GM12878 (cell line): Measurements from ENCODE around the gene PFN3. TPM values are rescaled to one million over a fixed set of nuclear protein-coding genes. Genes with fewer than 3 reads are reported as not detected.

Source experiments
- ATAC-seq: fragments of 200-7000 bp; cut with Tn5 transposase; 3 replicates; pipeline ENCODE4 v1.9.1; 2020; ENCODE audit warnings: mild to moderate bottlenecking, moderate library complexity
- BruUV-seq: library from RNA; stranded (reverse); fragments of 400-500 nt; replicated peaks from 2 replicates; lab custom pipeline; 2021; lab: Mats Ljungman, UMichigan
- CTCF ChIA-PET: fragments of 300-600 bp; sonication (Branson Sonifier 250); formaldehyde crosslinking; extraction: SDS; loops from one replicate; lab custom pipeline; 2021; ENCODE audit warnings: inconsistent platforms; lab: Yijun Ruan, JAX
- POLR2A ChIA-PET: fragments of 350-600 bp; formaldehyde crosslinking; extraction: SDS; loops from one replicate; lab custom pipeline; 2021; ENCODE audit warnings: inconsistent platforms; lab: Charles Lee
- RAD21 ChIA-PET: fragments of 300-600 bp; sonication (Branson Sonifier 250); formaldehyde crosslinking; loops from one replicate; lab custom pipeline; 2023; ENCODE audit warnings: antibody characterized with exemption; ENCODE audit not compliant: unreplicated experiment; lab: Charles Lee
- SMC1A ChIA-PET: fragments of 300-600 bp; sonication (Branson Sonifier 250); formaldehyde crosslinking; loops from one replicate; lab custom pipeline; 2023; ENCODE audit not compliant: unreplicated experiment, uncharacterized antibody; lab: Charles Lee
- DNase-seq: peaks from one replicate; pipeline ENCODE4 v3.0.0-alpha.2; 2011; ENCODE audit warnings: low read depth, low spot score
- FAIRE-seq: peaks from 3 replicates; lab custom pipeline; 2011; peaks lifted over from hg19 to GRCh38; lab: Jason Lieb, UNC
- H2AFZ ChIP-seq: 2 replicates; pipeline ENCODE4 v1.6.0; 2011; ENCODE audit warnings: low read depth, low read length, control low read depth; ENCODE audit not compliant: control insufficient read depth
- H3K27ac ChIP-seq: 2 replicates; pipeline ENCODE4 v1.5.1; 2011; ENCODE audit warnings: control low read depth; ENCODE audit not compliant: control insufficient read depth, insufficient read depth
- H3K27me3 ChIP-seq, 2 experiments: replicated peaks in 1 of 2; 2 replicates each; pipeline versions ENCODE4 v1.6.0 to v1.6.1; 2011; ENCODE audit warnings: low read length in 1 of 2; ENCODE audit not compliant: control insufficient read depth in 2 of 2, insufficient read depth in 2 of 2
- H3K36me3 ChIP-seq, 2 experiments: 2 replicates each; pipeline ENCODE4 v1.5.1; 2011; ENCODE audit warnings: low read length in 1 of 2; ENCODE audit not compliant: control insufficient read depth in 2 of 2, insufficient read depth in 2 of 2
- H3K4me1 ChIP-seq: 2 replicates; pipeline ENCODE4 v1.6.1; 2011; ENCODE audit warnings: mild to moderate bottlenecking, low read length, moderate library complexity, mixed read lengths; ENCODE audit not compliant: control insufficient read depth, insufficient read depth
- H3K4me2 ChIP-seq: 2 replicates; pipeline ENCODE4 v1.6.0; 2011; ENCODE audit warnings: control low read depth; ENCODE audit not compliant: control insufficient read depth, insufficient read depth
- H3K4me3 ChIP-seq: fragments of 200-600 bp; sonication (generic); 2 replicates; pipeline ENCODE4 v1.5.1; 2016
- H3K79me2 ChIP-seq: 2 replicates; pipeline ENCODE4 v1.6.0; 2011; ENCODE audit warnings: low read length; ENCODE audit not compliant: control insufficient read depth, insufficient read depth
- H3K9ac ChIP-seq: 2 replicates; pipeline ENCODE4 v1.8.0; 2011; ENCODE audit warnings: low read length, control low read depth, mixed read lengths; ENCODE audit not compliant: control insufficient read depth, insufficient read depth
- H3K9me3 ChIP-seq: replicated peaks from 3 replicates; pipeline ENCODE4 v1.5.1; 2011; ENCODE audit warnings: mild to moderate bottlenecking, low read length; ENCODE audit not compliant: control insufficient read depth, insufficient read depth
- H4K20me1 ChIP-seq: 2 replicates; pipeline ENCODE4 v1.6.0; 2011; ENCODE audit not compliant: control insufficient read depth, insufficient read depth
- ATF2 ChIP-seq: IDR thresholded peaks from 2 replicates; pipeline ENCODE4 v1.6.1; 2012; ENCODE audit warnings: low read length, inconsistent platforms
- BCL3 ChIP-seq: IDR thresholded peaks from 2 replicates; pipeline ENCODE4 v1.6.1; 2011; ENCODE audit warnings: borderline replicate concordance, low read depth, mild to moderate bottlenecking, moderate library complexity, low read length; ENCODE audit not compliant: insufficient read depth, poor library complexity, severe bottlenecking
- BHLHE40 ChIP-seq, 2 experiments: fragments of 450-650 bp in 1 of 2; IDR thresholded peaks; 2 replicates each; pipeline ENCODE4 v1.6.1; 2011 to 2017; ENCODE audit warnings: low read depth in 2 of 2, borderline replicate concordance in 1 of 2, improper control_type of control experiment in 1 of 2, low read length in 1 of 2, mild to moderate bottlenecking in 1 of 2
- BMI1 ChIP-seq: fragments of 450-650 bp; IDR thresholded peaks from 2 replicates; pipeline ENCODE4 v1.6.1; 2016; ENCODE audit warnings: mild to moderate bottlenecking, moderate library complexity, borderline replicate concordance
- CHD2 ChIP-seq: IDR thresholded peaks from 2 replicates; pipeline ENCODE4 v1.6.1; 2011; ENCODE audit warnings: low read depth, low read length, improper control_type of control experiment, borderline replicate concordance
- CHD4 ChIP-seq: fragments of 200-600 bp; sonication (generic); IDR thresholded peaks from 2 replicates; pipeline ENCODE4 v1.6.1; 2016; ENCODE audit warnings: mild to moderate bottlenecking
- EGR1 ChIP-seq, 2 experiments: IDR thresholded peaks; 1 replicate in 1 of 2; 2 replicates in 1 of 2; pipeline ENCODE4 v1.6.1; 2011 to 2012; ENCODE audit warnings: low read depth in 2 of 2, low read length in 2 of 2, borderline replicate concordance in 1 of 2, mild to moderate bottlenecking in 1 of 2, moderate library complexity in 1 of 2
- MAX ChIP-seq: IDR thresholded peaks from 2 replicates; pipeline ENCODE4 v1.6.1; 2012; ENCODE audit warnings: low read depth, low read length, improper control_type of control experiment
- MXI1 ChIP-seq: fragments of 150-350 bp; IDR thresholded peaks from 2 replicates; pipeline ENCODE4 v1.6.1; 2011; ENCODE audit warnings: low read depth, mild to moderate bottlenecking, inconsistent platforms, low read length, improper control_type of control experiment
- PKNOX1 ChIP-seq: fragments of 450-650 bp; IDR thresholded peaks from 2 replicates; pipeline ENCODE4 v1.6.1; 2016; ENCODE audit warnings: mild to moderate bottlenecking
- POU2F2 ChIP-seq: IDR thresholded peaks from 3 replicates; pipeline ENCODE4 v1.6.1; 2011; ENCODE audit warnings: low read depth, mild to moderate bottlenecking, low read length, borderline replicate concordance
- ZNF592 ChIP-seq: fragments of 450-650 bp; IDR thresholded peaks from 2 replicates; pipeline ENCODE4 v1.6.1; 2017; ENCODE audit warnings: mild to moderate bottlenecking, moderate library complexity
- WGBS: methylation state at CpG from one replicate; pipeline ENCODE4 v1.1.6; 2016; ENCODE audit warnings: low lambda C conversion rate; ENCODE audit not compliant: insufficient replicate concordance, insufficient coverage; ENCODE audit errors: missing lambda C conversion rate; 5-methylcytosine and 5-hydroxymethylcytosine counted together
- in situ Hi-C: fragments of 300-500 bp; cut with MboI; formaldehyde crosslinking; loops from 9 replicates; pipeline ENCODE4 v1.14.3; 2018; ENCODE audit warnings: mixed read lengths
- intact Hi-C: fragments of 100-400 bp; cut with micrococcal nuclease; formaldehyde crosslinking; loops from one replicate; pipeline ENCODE4 v1.14.2; 2022; ENCODE audit not compliant: unreplicated experiment
- polyA plus RNA-seq, 11 experiments: library from polyadenylated mRNA; depleted of rRNA in 4 of 11; unstranded in 6 of 11; stranded (reverse) in 5 of 11; fragments of >200 nt; fragmentation: Nextera tagmentation in 4 of 11; fragmentation: Illumina TruSeq in 1 of 11; extraction: Ambion mirVana in 4 of 11; extraction: Trizol in 1 of 11; gene quantifications; 1 replicate in 1 of 11; 2 replicates in 10 of 11; pipeline versions ENCODE4 v1.2.1 to v1.2.3, GENCODE V29; 2011 to 2016; ENCODE audit warnings: inconsistent platforms in 2 of 11, missing spikeins in 2 of 11, low read depth in 1 of 11
- total RNA-seq, 4 experiments: library from RNA; depleted of rRNA in 3 of 4; stranded (reverse); fragments of >200 nt in 3 of 4; fragmentation: Illumina TruSeq in 1 of 4; extraction: Trizol in 1 of 4; gene quantifications; 2 replicates each; pipeline versions ENCODE4 v1.2.1 to v1.2.3, GENCODE V29; 2013 to 2021

Gene PFN3
- total and polyA plus RNA-seq, 10 of the 15 experiments (the other 5 are each of a cell fraction or from before 2014, with no cell fraction given) = not detected

GRCh38 chr5:177447066-177447610, 46.7 kb upstream of the PFN3 start:
- in situ Hi-C loops = loop anchor here (5.0 kb wide), 1 partner anchor 130 kb away; no protein-coding TSS in a partner anchor
- RAD21 ChIA-PET = interaction anchor here (1.0 to 13.5 kb wide), 11 partner anchors 8 to 146 kb away, joined by 4 to 291 read pairs (median 7); partner anchors contain the start of genes GRK6 and PDLIM7
- TF ChIP-seq MXI1 (peak; percentile 82), ATF2 (no peak), PKNOX1 (no peak), ZNF592 (no peak), POU2F2 (0 out of 3 replicates have a peak, but pooled peaks have one; percentile 0), CHD2 (0 out of 2 replicates have a peak, but pooled peaks have one; percentile 55), BMI1 (peak; percentile 83), EGR1 (IDR thresholded peaks at IDR 0.05; ENCODE audit: borderline replicate concordance in 1 of 2, low read depth in 2 of 2, low read length in 2 of 2) (peak in 1 of 2 experiments; percentile 32; a peak in 1 of 3 replicates), BHLHE40 (IDR thresholded peaks at IDR 0.05; ENCODE audit: borderline replicate concordance in 1 of 2, low read depth in 2 of 2, low read length in 1 of 2) (0 out of 4 replicates have a peak, but pooled peaks of 1 of the 2 experiments have one; percentile 31), BCL3 (peak; percentile 8), CHD4 (no peak), MAX (peak; percentile 85; the same call in 1 of the 2 replicates)

More at GRCh38 chr5:177447066-177447610, 46.7 kb upstream of the PFN3 start:
- POLR2A ChIA-PET = interaction anchor here (0.5 to 13.6 kb wide), 9 partner anchors 19 to 82 kb away, joined by 3 to 358 read pairs (median 10); partner anchors contain the start of genes F12 and GRK6
- Histone ChIP-seq H3K36me3 (peaks cover 0 to under 1% of the 10 kb centered on the region in 2 experiments; a peak in 3 of 4 replicates), H3K4me2 (peak overlapping the region; percentile 99), H3K27ac (peak overlapping the region; percentile 79), H3K79me2 (peaks cover 14% of the 10 kb centered on the region), H4K20me1 (no peaks in the 10 kb centered on the region), H2AFZ (peak overlapping the region; percentile 37), H3K4me1 (peaks cover 32% of the 10 kb centered on the region), H3K4me3 (peak overlapping the region; percentile 78), H3K9ac (peak overlapping the region; percentile 81; the same call in 1 of the 2 replicates), H3K27me3 (no peaks in the 10 kb centered on the region), H3K9me3 (no peaks in the 10 kb centered on the region)
- BruUV-seq = no TSS peak
- DNase-seq (no peak), FAIRE-seq (peak; percentile 54), ATAC-seq (peak; percentile 37)
- SMC1A ChIA-PET = interaction anchor here (0.9 to 7.2 kb wide), 11 partner anchors 10 to 60 kb away, joined by 4 to 105 read pairs (median 6); partner anchors contain the start of genes F12 and PFN3
- WGBS = 2% methylated on average over 10 of the region's 52 CpGs
- CTCF ChIA-PET = interaction anchor here (1.0 to 16.4 kb wide), 10 partner anchors 10 to 128 kb away, joined by 3 to 391 read pairs (median 8); partner anchors contain the start of genes GRK6 and PFN3
- intact Hi-C loops = no loop called here
